Fibroblast of the aortic adventitia (primary cell): ENCODE data around the gene DCP2. TPM values are rescaled to one million over a fixed set of nuclear protein-coding genes. Genes with fewer than 3 reads are reported as not detected.

Experiments used
- DNase-seq: peaks from one replicate; pipeline ENCODE4 v3.0.0-alpha.2; 2010; ENCODE audit warnings: low read depth
- H3K4me3 ChIP-seq: 2 replicates; pipeline ENCODE4 v1.5.1; 2011; ENCODE audit warnings: low read depth, mild to moderate bottlenecking, control low read depth, low read length, moderate library complexity
- total RNA-seq: library from RNA; depleted of rRNA; stranded (reverse); fragments of >200 nt; gene quantifications from 2 replicates; pipeline ENCODE4 v1.2.3, GENCODE V29; 2012; ENCODE audit warnings: low replicate concordance
- TF ChIP-seq, protein P1 (sequence below): IDR thresholded peaks from 2 replicates; pipeline ENCODE4 v1.5.1; 2011; ENCODE audit warnings: mild to moderate bottlenecking, low read length, control low read depth, inconsistent platforms; ENCODE audit not compliant: insufficient read depth

Gene DCP2
- total RNA-seq, 1 donor = 34.4 TPM

DNA sequence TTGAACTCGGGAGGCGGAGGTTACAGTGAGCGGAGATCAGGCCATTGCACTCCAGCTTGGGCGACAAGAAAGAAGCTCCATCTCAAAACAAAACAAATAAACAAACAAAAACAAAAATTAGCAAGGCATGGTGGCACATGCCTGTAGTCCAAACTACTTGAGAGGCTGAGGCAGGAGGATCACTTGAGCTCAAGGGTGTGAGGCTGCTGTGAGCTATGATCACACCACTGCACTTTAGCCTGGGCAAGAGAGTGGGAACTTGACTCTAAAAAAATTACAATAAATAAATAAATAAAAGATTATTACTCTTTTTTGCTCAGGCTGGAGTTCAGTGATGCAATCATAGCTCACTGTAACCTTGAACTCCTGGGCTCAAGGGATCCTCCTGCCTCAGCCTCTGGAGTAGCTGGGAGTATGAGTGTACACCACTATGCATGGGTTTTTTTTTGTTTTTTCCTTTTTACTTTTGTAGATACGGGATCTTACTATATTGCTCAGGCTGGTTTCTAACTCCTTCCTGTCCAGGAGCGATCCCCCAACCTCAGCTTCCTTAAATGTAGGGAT lies 9.0 kb upstream of the DCP2 start:
- TF ChIP-seq, protein P1, sequence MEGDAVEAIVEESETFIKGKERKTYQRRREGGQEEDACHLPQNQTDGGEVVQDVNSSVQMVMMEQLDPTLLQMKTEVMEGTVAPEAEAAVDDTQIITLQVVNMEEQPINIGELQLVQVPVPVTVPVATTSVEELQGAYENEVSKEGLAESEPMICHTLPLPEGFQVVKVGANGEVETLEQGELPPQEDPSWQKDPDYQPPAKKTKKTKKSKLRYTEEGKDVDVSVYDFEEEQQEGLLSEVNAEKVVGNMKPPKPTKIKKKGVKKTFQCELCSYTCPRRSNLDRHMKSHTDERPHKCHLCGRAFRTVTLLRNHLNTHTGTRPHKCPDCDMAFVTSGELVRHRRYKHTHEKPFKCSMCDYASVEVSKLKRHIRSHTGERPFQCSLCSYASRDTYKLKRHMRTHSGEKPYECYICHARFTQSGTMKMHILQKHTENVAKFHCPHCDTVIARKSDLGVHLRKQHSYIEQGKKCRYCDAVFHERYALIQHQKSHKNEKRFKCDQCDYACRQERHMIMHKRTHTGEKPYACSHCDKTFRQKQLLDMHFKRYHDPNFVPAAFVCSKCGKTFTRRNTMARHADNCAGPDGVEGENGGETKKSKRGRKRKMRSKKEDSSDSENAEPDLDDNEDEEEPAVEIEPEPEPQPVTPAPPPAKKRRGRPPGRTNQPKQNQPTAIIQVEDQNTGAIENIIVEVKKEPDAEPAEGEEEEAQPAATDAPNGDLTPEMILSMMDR = no peak
- no peak overlapping the region for H3K4me3 ChIP-seq
- DNase-seq = no peak

DNA sequence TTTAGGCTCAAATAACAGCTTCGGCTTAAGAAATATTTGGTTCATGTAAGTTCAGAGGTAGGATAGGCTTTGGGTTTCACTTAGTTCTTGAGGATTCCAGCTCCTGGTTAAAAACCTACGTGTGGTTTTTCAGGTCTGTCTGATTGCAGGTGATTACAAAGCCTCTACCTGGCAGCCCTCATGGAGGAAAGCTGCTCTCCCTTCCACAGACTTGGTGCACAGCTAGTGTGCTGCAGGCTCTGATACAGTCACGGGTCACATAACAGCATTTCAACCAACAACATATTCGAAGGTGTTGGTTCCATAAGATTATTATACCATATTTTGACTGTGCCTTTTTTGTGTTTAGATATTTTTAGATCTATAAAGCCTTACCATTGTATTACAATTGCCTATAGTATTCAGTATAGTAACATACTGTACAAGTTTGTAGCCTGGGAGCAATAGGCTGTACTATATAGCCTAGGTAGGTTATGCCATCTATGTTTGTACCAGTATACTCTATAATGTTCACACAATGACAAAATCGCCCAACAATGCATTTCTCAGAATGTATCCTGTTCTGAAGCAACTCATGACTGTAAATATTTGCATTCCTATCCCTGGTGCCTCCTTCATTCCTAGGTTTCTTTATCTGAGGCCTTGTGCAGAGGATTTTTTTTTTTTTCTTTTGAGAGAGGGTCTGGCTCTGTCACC lies 8.0 kb upstream of the DCP2 start:
- no peak overlapping the region for H3K4me3 ChIP-seq
- TF ChIP-seq, protein P1 = no peak
- no peak for DNase-seq

GRCh38 chr5:112971276-112971675 lies 5.3 kb upstream of the DCP2 start:
- TF ChIP-seq, protein P1 = no peak
- no peak for DNase-seq
- no peak overlapping the region for H3K4me3 ChIP-seq

- TF ChIP-seq, protein P1 = no peak
- no peak overlapping the region for H3K4me3 ChIP-seq
- DNase-seq = no peak
Measured at GRCh38 chr5:112973036-112973435, 3.6 kb upstream of the DCP2 start.

DNA sequence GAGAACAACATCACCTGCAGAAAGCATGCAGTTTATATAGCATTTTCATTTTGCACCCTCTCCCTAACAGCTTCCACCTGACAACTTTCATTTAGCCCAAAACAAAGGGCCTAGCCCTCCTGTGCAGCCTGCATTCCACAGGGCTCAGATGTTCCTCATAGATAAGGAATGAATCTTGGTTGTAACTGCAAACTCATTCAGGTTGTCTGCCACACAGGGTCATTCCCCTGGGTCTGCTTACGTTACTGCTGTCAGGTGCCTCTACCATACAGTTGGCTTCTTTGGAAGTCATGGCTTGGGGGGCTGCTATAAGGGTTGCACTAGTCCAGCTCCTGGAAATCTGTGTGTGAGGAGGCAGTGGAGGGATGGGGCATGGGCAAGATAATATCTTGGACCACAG lies 2.7 kb upstream of the DCP2 start:
- no peak for DNase-seq
- no peak overlapping the region for H3K4me3 ChIP-seq
- TF ChIP-seq, protein P1 = no peak

GRCh38 chr5:112974901-112975300 lies 1.7 kb upstream of the DCP2 start:
- peak; percentile 68 for DNase-seq
- TF ChIP-seq, protein P1 = no peak
- no peak overlapping the region for H3K4me3 ChIP-seq
